DMS153 (cell line): ENCODE measurements around the gene CCDC90B.
"Not testable (repeated sequence)": the region's sequence is repeated elsewhere in the genome, so short reads cannot be mapped to it uniquely, and the experiment has no call there.

Experiments used
- DNase-seq: peaks from one replicate; lab custom pipeline; 2025; lab: John Stamatoyannopoulos, UW

The CCDC90B gene

GRCh38 chr11:83287631-83288030 is 1.5 kb upstream of the CCDC90B start:
- no peak for DNase-seq

- no peak for DNase-seq
Observed at GRCh38 chr11:83285151-83285770, 906 bp downstream of the CCDC90B start.

GRCh38 chr11:83284501-83285150 is 1.5 kb downstream of the CCDC90B start:
- peak; percentile 32 for DNase-seq

- DNase-seq, result no peak
Observed at GRCh38 chr11:83282084-83282716, 4.0 kb downstream of the CCDC90B start.

GRCh38 chr11:83280256-83280655 is 5.9 kb downstream of the CCDC90B start:
- DNase-seq, result no peak

- no peak for DNase-seq
Observed at GRCh38 chr11:83278351-83278750, 7.8 kb downstream of the CCDC90B start.

- DNase-seq, result no peak
Observed at GRCh38 chr11:83275888-83276641, 10.1 kb downstream of the CCDC90B start.

- DNase-seq, result no peak
Observed at GRCh38 chr11:83272627-83273026, 13.5 kb downstream of the CCDC90B start.

- DNase-seq, result not testable (repeated sequence)
Observed at GRCh38 chr11:83271734-83272133, 14.4 kb downstream of the CCDC90B start.

GRCh38 chr11:83269080-83269479 is 17.1 kb downstream of the CCDC90B start:
- not testable (repeated sequence) for DNase-seq

- DNase-seq, result no peak
Observed at GRCh38 chr11:83265331-83265730, 20.8 kb downstream of the CCDC90B start.

GRCh38 chr11:83259559-83259958 is 26.6 kb downstream of the CCDC90B start:
- DNase-seq, result no peak

GRCh38 chr11:83257761-83258168 is 28.4 kb downstream of the CCDC90B start:
- DNase-seq, result no peak

GRCh38 chr11:83256602-83257340 is 29.4 kb downstream of the CCDC90B start:
- no peak for DNase-seq

- no peak for DNase-seq
Observed at GRCh38 chr11:83255366-83255765, 30.8 kb downstream of the CCDC90B start.

GRCh38 chr11:83252941-83253340 is 33.2 kb downstream of the CCDC90B start:
- no peak for DNase-seq

- no peak for DNase-seq
Observed at GRCh38 chr11:83252266-83252665, 33.9 kb downstream of the CCDC90B start.

GRCh38 chr11:83249972-83250593 is 36.1 kb downstream of the CCDC90B start:
- DNase-seq, result peak; percentile 10

- no peak for DNase-seq
Observed at GRCh38 chr11:83249445-83249844, 36.7 kb downstream of the CCDC90B start.

- peak; percentile 2 for DNase-seq
Observed at GRCh38 chr11:83241291-83241946, 44.7 kb downstream of the CCDC90B start.

- DNase-seq, result no peak
Observed at GRCh38 chr11:83238111-83238510, 48.1 kb downstream of the CCDC90B start.
